HG03175 (cell line): ENCODE data around the gene RASA1.

Experiments used
- ATAC-seq: cut with Tn5 transposase; IDR thresholded peaks from one replicate; pipeline ENCODE4 v1.9.1; 2021; ENCODE audit warnings: mild to moderate bottlenecking, moderate library complexity; ENCODE audit not compliant: unreplicated experiment

The RASA1 gene

GRCh38 chr5:87359106-87359505 is 91.4 kb downstream of the RASA1 start:
- ATAC-seq: no peak

- ATAC-seq: no peak
Measured at GRCh38 chr5:87360132-87360531, 92.4 kb downstream of the RASA1 start.

GRCh38 chr5:87361031-87361445 is 93.4 kb downstream of the RASA1 start:
- no peak for ATAC-seq

GRCh38 chr5:87361536-87362213 is 94.0 kb downstream of the RASA1 start:
- ATAC-seq: no peak

- no peak for ATAC-seq
Measured at GRCh38 chr5:87367243-87367642, 99.6 kb downstream of the RASA1 start.

GRCh38 chr5:87368601-87369000 is 100.9 kb downstream of the RASA1 start:
- no peak for ATAC-seq

- no peak for ATAC-seq
Measured at GRCh38 chr5:87369431-87369830, 101.7 kb downstream of the RASA1 start.

GRCh38 chr5:87372705-87373104 is 105.0 kb downstream of the RASA1 start:
- no peak for ATAC-seq

- no peak for ATAC-seq
Measured at GRCh38 chr5:87382224-87382623, 114.5 kb downstream of the RASA1 start.

- ATAC-seq: no peak
Measured at GRCh38 chr5:87383216-87383615, 115.5 kb downstream of the RASA1 start.

GRCh38 chr5:87385802-87386201 is 118.1 kb downstream of the RASA1 start:
- ATAC-seq: no peak

- ATAC-seq: no peak
Measured at GRCh38 chr5:87388129-87388528, 120.4 kb downstream of the RASA1 start.

GRCh38 chr5:87389296-87390034 is 121.8 kb downstream of the RASA1 start:
- no peak for ATAC-seq

- ATAC-seq: no peak
Measured at GRCh38 chr5:87390075-87390474, 122.4 kb downstream of the RASA1 start.

GRCh38 chr5:87390576-87391199 is 123.0 kb downstream of the RASA1 start:
- no peak for ATAC-seq

GRCh38 chr5:87392170-87392569 is 124.5 kb downstream of the RASA1 start:
- no peak for ATAC-seq

- ATAC-seq: no peak
Measured at GRCh38 chr5:87392801-87393200, 125.1 kb downstream of the RASA1 start.

- no peak for ATAC-seq
Measured at GRCh38 chr5:87393331-87393730, 125.6 kb downstream of the RASA1 start.

GRCh38 chr5:87394411-87395165 is 126.9 kb downstream of the RASA1 start:
- no peak for ATAC-seq

- no peak for ATAC-seq
Measured at GRCh38 chr5:87398981-87399614, 131.4 kb downstream of the RASA1 start.

GRCh38 chr5:87399720-87400119 is 132.0 kb downstream of the RASA1 start:
- ATAC-seq: no peak
